SKM-1 treated with dmso at 0.1 percent for 144 hours (cell line): ENCODE results near the gene PACC1.
"Not testable (repeated sequence)": the region's sequence is repeated elsewhere in the genome, so short reads cannot be mapped to it uniquely, and the experiment has no call there.

ENCODE experiments used
- DNase-seq: peaks from one replicate; lab custom pipeline; 2025; ENCODE audit not compliant: unreplicated experiment; lab: John Stamatoyannopoulos, UW

The PACC1 gene

DNA sequence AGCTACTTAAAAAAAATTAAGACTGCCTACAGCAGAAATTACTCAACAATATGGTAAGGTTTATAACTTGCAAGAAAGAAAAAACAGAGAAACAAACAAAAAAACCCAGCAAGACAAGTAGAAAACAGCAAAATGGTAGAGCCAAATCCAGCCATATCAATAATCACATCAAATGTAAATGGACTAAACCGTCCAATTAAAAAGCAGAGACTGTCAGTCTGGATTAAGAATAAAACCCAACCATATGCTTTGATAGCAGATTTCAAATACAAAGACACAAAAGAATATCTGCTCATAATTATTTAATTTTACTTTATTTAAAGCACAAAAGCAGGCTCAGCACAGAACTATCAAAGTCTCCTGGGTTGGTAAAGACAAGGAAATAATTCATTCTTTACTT, 17.5 kb downstream of the PACC1 start:
- DNase-seq = no peak

- no peak for DNase-seq
Measured at GRCh38 chr1:212396638-212397037, 18.0 kb downstream of the PACC1 start.

- not testable (repeated sequence) for DNase-seq
Measured at GRCh38 chr1:212395678-212396437, 18.8 kb downstream of the PACC1 start.

- no peak for DNase-seq
Measured at GRCh38 chr1:212388985-212389716, 25.5 kb downstream of the PACC1 start.

GRCh38 chr1:212386029-212386428, 28.7 kb downstream of the PACC1 start:
- DNase-seq = no peak

- no peak for DNase-seq
Measured at GRCh38 chr1:212381397-212382035, 33.2 kb downstream of the PACC1 start.

- DNase-seq = no peak
Measured at GRCh38 chr1:212379366-212379765, 35.3 kb downstream of the PACC1 start.

DNA sequence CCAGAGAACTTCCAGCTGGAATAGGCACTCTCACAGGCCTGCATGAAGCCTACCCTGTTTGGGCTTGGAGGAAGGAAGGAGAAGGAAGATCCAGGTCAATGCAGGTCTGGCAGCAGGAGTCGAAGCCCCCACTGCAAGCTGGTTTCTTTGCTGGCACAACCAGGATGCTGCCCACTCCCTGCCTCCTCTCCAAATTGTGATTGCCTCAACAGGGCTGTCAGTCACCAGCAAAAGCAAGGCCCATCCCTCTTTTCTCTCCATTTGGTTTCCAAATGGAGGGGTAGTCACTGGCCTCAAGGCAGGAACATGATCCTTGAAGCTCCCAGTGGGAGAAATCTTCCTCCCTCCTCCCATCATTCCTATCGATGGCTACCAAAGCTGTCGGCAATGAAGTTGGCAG, 37.0 kb downstream of the PACC1 start:
- DNase-seq = no peak

DNA sequence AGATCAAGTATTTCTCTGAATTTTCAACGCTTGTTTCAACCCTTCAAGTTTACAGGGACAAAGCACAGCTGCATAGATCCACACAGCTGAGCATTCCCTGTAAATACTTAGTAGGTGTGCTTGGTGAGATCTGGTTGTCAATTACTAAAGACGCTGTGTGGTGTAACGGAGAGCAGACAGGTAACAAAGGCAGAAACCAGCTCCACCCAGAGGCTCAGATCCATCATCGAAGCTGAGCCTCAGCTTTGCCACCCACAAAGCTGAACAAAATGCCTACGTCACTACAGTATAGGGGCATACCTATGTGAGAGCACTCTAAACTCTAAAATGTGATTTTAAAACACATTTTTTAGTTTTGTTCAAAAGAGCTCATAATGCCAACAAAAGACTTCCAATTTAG, 38.7 kb downstream of the PACC1 start:
- no peak for DNase-seq

GRCh38 chr1:212368073-212368484, 46.6 kb downstream of the PACC1 start:
- peak; percentile 81 for DNase-seq

DNA sequence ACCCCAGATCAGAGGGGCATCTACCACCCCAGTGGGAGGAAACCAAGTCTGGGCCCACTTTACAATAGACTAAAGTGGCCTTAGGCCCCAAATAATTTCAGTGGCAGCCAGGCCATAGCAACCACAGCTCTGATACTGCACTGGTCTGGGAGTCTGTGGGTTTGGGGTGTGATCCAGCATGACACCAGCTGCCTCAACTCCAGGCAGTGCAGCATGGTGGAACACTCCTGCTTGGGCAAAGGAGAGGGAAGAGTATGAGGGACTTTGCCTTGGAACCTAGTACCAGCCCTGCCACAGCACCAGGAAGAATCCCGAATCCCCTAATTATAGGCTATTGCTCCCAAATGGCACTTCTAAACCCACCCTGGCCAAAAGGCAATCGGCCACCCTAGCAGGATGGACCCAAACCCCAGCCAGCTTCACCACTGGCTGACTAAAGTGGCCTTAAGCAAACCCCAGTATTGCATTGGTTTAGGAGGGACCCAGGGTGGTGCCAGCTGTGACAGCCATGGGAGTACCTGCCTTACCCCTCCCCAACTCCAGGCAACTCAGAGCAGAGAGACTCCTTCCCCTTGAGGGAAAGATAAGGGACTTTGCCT, 47.1 kb downstream of the PACC1 start:
- no peak for DNase-seq

GRCh38 chr1:212366901-212367300, 47.8 kb downstream of the PACC1 start:
- no peak for DNase-seq

- DNase-seq = no peak
Measured at GRCh38 chr1:212364985-212365384, 49.7 kb downstream of the PACC1 start.

GRCh38 chr1:212359794-212360479, 54.7 kb downstream of the PACC1 start:
- no peak for DNase-seq

GRCh38 chr1:212355230-212355969, 59.3 kb downstream of the PACC1 start:
- no peak for DNase-seq

DNA sequence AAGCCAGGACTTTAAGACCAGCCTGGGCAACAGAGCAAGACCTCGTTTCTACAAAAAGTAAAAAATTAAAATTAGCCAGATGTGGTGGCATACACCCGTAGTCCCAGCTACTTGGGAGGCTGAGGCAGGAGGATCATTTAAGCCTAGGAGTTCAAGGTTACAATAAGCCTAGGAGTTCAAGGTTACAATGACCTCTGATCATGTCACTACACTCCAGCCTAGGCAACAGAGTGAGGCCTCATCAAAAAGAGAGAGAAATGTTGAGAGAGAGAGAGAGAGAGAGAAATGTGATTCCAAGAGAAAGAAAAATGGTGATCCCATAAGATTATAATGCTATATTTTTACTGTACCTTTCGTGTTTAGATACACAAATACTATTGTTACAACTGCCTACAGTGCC, 60.2 kb downstream of the PACC1 start:
- no peak for DNase-seq

DNA sequence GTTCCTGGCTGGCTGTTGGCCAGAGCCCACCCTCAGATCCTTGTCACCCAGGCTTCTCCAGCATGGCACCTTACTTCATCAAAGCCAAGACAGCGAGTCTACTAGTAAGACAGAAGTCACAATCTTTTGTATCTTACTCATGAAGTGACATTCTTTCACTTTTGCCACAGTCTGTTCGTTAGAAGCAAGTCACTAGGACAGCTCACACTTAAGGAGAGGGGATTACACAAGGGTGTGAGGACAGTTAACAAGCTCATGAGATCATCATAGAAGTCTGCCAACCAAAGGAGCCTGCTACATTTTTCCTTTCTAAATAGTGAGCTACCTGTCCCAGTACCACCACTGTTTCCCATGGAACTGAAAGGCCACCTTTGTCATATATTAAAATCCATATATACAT, 61.5 kb downstream of the PACC1 start:
- DNase-seq = no peak

DNA sequence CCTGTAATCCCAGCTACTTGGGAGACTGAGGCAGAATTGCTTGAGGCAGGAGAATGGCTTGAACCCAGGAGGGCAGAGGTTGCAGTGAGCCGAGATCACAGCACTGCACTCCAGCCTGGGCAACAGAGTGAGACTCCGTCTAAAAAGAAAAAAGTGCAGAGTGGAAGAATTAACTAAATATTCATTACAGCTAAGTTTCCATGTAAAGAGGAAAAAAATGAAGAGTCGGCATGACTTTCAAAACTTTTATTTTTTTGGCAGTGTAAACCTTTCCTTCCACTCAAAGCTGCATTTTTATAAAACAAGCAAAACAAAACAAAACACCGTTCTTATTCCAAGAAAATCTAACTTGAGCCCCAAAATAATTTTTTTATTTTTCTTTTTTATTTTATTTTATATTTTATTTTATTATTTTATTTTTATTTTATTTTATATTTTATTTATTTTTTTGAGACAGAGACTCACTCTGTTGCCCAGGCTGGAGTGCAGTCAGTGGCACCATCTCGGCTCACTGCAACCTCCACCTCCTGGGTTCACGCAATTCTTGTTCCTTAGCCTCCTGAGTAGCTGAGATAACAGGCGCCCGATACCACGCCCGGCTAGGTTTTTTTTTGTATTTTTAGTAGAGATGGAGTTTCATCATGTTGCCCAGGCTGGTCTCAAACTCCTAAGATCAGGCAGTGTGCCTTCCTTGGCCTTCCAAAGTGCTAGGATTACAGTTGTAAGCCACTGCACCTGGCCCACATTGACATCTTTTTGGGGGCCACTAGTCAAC, 62.9 kb downstream of the PACC1 start:
- no peak for DNase-seq

- DNase-seq = no peak
Measured at GRCh38 chr1:212346601-212347000, 68.1 kb downstream of the PACC1 start.

DNA sequence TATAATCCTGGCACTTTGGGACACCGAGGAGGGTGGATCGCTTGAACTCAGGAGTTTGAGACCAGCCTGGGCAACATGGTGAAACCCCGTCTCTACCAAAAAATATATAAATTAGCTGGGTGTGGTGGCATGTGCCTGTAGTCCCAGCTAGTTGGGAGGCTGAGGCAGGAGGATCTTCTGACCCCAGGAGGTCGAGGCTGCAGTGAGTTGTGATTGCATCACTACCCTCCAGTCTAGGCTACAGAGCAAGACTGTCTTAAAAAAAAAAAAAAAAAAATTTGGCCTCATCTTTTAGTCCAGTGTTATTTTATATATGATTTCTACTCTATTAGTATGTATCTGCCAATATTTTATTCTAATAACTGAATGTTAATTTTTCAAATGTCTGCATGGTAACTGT, 69.8 kb downstream of the PACC1 start:
- no peak for DNase-seq
